NCI-H526 (cell line): ENCODE data around the gene DPF3.
"Not testable (repeated sequence)": the region's sequence is repeated elsewhere in the genome, so short reads cannot be mapped to it uniquely, and the experiment has no call there.

Experiments used
- DNase-seq, 2 experiments: peaks; one replicate each; lab custom pipeline; 2025; lab: John Stamatoyannopoulos, UW

The DPF3 gene

DNA sequence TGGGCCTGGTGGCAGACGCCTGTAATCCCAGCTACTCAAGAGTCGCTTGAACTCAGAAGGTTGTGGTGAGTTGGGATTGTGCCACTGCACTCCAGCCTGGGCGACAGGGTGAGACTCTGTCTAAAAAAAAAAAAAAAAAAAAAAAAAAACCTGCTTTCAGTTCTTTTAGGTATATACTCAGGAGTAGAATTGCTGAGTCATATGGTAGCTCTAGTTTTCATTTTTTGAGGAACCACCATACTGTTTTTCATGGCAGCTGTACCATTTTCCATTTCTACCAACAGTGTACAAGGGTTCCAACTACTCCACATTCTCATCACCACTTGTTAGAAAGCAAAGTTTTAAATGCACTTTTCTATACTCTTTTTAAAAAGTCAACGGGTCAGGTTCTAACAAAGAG lies 119.8 kb downstream of the DPF3 start:
- no peak for DNase-seq

GRCh38 chr14:72771561-72771960 lies 122.3 kb downstream of the DPF3 start:
- DNase-seq: no peak

DNA sequence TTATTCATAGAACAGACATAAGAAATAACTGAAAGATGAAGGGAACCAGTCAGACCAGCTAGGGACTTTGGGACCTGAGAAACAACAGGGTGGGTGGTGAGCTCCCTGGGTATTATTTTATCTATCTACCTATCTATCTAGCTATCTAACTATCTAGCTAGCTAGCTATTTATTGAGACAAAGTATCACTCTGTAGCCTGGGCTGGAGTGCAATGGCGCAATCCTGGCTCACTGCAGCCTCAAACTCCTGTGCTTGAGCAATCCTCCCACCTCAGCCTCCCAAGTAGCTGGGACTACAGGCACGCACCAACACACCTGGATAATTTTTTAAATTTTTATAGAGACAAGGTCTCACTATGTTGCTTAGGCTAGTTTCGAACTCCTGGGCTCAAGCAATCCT lies 127.6 kb downstream of the DPF3 start:
- no peak for DNase-seq

DNA sequence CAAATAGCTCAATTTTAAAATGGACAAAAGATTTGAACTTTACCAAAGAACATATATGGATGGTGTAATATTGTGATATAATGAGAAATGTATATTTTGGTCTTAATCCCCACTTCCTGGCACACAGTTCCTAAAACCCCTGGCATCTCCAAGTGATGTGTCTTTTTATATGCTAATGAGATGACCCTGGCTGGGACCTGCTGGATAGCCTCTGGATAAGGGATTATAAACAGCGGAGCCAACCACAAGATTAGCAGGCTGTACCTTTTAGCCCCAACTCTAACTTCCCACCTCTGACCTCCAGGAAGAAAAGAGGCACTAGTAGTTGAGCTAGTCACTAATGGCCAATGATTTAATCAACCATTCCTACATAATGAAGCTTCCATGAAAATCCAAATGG lies 130.0 kb downstream of the DPF3 start:
- DNase-seq: no peak

DNA sequence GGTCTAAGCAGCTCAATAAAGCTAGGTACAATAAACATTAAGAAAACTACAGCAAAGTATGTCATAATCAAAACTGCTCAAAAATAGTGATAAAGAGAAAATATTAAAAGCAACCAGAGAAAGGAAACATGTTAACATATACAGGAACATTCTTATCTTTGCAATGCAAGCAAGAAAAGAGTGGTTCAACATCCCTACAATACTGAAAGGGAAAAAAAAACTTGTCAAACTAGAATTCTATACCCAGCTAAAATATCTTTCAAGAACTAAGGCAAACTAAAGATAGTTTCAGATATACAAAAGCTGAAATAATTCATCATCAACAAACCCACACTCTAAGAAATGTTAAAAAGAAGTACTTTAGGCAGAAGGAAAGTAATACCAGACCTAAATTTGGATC lies 134.2 kb downstream of the DPF3 start:
- DNase-seq: no peak

GRCh38 chr14:72758993-72759392 lies 134.9 kb downstream of the DPF3 start:
- no peak for DNase-seq

GRCh38 chr14:72758420-72758819 lies 135.5 kb downstream of the DPF3 start:
- DNase-seq: peak in 1 of 2 experiments; percentile 3

DNA sequence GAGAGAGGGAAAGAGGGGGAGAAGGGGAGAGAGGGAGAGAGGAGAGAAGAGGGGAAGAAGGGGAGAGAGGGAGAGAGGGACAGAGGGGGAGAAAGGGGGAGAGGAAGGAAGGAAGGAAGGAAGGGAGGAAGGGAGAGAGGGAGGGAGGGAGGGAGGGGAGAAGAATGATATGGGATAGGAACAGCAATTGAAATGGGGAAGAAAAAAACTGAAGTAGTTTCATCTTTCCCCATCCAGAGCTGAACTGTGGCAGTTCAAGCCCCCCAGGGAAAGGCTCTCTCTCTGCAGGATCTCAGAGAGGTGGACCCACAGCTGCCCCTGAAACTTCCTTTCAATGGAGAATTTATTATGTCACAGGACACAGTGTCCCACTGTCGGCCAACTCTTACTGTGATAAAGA lies 136.9 kb downstream of the DPF3 start:
- no peak for DNase-seq

DNA sequence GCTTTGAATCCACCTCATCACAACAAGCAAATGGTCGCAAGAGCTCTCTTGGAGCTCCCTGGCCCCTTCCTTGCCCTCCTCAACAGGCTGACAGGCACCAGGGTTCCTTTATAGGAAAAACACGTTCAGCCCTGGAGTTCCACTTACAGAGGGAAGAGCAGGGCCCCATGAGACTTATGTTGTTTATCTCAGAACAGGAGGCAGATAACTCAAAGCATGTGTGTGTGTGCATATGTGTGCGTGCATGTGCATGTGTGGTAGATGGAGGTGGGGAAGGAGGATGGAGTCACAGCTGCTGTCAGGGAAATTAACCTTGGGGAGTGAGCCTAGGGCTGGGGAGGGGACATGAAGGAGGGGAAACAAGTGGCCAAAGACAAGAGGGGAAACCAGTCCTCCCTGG lies 138.1 kb downstream of the DPF3 start:
- no peak for DNase-seq

DNA sequence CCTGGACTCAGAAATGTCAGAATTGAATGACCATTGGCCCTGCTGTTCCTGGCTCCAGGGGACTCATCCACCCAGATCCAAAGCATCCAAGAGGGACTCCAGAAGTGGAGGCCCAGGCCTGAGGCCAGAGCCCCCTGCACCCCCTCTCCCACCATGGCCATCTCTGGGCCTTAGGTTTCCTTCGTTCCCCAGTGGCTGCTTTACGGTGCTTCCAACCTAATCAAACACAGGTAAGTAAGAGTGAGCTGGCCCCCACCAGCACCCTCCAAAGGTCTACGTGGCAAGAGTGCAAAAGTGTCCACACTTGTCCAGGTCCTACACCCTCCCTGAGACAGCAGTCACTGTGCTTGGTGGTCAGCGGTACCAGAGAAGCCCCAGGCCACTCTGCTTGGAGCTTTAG lies 139.0 kb downstream of the DPF3 start:
- DNase-seq: no peak

GRCh38 chr14:72753879-72754400 lies 140.0 kb downstream of the DPF3 start:
- no peak for DNase-seq

DNA sequence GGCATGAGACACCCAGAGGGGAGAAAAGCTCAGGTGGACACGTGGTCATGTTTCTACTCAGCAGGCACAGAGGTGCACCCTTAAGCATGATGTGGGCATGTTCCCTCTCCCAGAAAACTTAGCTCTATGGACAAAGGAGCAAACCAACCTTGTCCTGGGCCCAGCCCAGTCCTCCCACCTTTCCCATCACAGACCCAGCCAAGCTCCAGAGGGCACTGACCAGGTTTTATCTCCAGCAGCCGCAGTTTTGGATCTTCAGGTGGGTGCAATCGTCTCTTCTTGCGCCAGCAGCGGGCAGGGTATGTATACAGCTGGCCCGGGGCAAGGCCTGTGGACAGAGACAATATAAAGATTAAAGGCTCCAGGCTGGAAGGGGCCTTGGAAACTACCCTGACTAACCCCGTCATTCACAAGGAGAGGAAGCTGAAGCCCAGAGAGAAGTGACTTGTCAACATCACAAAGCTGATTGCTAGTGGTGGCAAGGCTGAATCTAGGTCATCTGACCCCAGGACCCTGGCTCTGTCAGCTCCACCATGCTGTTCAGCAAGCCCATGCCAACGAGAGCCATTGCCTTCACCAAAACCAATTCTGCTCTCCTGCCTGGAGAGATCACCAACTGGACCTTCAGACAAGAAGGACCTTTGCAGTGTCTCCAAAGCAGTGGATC lies 140.7 kb downstream of the DPF3 start:
- no peak for DNase-seq

GRCh38 chr14:72752034-72752412 lies 141.9 kb downstream of the DPF3 start:
- DNase-seq: no peak

DNA sequence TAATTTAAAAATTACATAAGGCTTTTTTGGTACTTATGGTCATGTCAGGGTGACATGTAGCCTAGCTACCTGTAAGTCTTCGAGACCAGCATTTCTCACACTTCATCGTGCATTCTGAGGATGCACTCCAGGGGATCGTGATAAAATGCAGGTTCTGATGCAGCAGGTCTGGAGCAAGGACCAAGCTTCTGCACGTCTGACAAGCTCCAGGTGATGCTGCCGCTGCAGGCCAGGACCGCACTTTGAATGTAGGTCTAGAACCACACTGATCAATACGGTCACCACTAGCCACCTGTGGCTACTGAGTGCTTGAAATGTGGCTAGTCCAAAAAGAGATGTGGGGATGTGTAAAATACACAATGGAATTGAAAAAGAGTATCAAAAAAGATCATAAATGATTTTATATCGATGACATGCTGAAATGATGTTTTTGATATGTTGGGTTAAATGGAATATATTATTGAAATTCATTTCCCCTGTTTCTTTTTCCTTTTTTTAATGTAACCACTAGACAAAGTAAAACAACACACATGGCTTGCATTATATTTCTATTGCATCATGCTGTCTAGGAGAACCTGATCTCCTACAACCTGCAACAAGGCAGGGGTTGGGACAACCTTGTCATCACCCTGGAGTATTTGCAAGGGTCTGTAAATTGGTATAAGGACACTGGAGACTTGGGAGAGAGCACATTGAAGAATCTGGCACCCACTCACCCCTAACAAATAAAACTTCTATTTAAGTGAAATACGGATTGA lies 142.4 kb downstream of the DPF3 start:
- DNase-seq: no peak

DNA sequence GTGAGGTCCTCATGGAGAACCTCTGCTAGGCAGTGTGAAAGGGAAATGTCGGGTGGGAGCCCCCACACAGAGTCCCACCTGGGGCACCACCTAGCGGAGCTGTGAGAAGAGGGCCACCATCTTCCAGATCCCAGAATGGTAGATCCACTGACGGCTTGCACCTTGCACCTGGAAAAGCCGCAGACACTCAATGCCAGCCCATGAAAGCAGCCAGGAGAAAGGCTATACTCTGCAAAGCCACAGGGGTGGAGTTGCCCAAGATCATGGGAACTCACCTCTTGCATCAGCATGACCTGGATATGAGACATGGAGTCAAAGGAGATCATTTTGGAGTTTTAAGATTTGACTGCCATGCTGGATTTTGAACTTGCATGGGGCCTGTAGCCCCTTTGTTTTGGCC lies 145.0 kb downstream of the DPF3 start:
- DNase-seq: not testable (repeated sequence)

GRCh38 chr14:72747652-72748051 lies 146.2 kb downstream of the DPF3 start:
- no peak for DNase-seq

- DNase-seq: no peak
Observed at GRCh38 chr14:72745991-72746980, 147.6 kb downstream of the DPF3 start.

GRCh38 chr14:72745546-72745945 lies 148.4 kb downstream of the DPF3 start:
- DNase-seq: no peak

DNA sequence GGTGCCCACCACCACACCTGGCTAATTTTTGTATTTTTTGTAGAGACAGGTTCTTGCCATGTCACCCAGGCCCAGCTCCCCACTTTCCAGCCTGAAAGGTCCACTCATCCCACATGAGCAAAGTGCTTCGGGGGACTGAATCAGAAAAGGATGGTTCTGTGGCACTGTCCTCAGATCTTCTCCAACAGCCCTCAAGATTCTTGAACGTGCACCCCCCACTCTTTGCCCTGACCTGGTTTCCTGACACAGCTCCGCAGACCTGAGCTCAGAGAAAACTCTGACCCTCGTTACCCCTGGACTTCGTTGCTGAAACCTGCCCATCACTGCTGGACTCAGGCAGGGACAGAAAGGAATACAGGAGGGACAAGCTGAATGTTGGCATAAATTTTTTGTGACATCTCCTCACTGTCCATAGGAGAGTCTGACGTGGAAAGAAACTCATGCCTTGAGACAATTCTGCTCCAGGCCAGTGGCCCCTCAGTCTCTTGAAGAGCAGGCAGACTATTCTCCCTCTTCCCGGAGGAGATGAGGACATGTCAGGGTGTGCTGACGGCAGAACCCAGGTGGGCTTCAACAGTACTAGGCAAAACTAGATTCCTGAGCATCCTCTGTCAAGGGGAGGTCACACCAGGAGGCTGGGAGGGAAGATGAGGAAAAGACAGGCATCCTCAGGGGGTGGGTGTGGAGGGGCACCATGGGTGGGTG lies 149.3 kb downstream of the DPF3 start:
- no peak for DNase-seq

DNA sequence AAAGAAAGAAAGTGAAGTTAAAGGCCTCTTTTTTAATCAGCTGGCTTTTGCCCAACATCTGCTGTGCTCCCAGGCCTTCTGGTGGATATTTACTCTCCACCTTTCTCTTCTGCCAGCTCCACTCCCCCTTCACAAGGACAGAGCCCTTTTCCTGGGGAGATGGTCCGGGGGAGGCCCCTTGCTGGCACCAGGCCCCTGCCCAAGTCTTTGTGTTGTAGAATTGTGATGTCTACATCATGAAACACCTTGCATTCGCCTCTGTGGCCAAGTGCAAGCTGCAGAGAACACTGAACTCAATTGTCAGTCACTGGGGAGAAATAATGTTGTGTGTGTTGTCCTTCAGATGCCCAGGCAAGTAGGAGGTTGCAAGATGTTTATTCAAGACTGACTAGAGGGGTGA lies 150.3 kb downstream of the DPF3 start:
- DNase-seq: no peak

DNA sequence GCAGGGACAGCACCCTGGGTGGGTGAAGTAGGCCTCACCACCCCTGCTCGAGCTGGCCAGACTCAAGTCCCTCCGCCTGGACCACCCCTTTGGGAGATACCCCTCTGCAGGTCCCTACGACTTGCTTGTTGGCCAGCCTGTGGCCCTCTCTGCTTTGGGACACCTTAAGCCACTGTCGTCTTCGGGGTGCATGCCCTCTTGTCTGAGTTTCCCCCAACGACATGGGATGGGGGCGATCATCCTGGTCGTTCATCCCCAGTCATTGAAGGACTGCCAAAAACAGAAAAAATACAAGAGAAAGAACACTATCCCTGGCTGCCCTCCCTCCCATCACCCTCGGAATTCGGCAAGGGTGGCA lies 151.1 kb downstream of the DPF3 start:
- DNase-seq: no peak
